Panc1 (cell line): ENCODE results near the gene VWA3B. TPM values are rescaled to one million over a fixed set of nuclear protein-coding genes. Genes with fewer than 3 reads are reported as not detected.

Experiments used
- ATAC-seq: fragments of 200-7000 bp; cut with Tn5 transposase; 2 replicates; pipeline ENCODE4 v1.9.1; 2020; ENCODE audit warnings: mild to moderate bottlenecking, moderate library complexity
- BruUV-seq: library from RNA; stranded (reverse); fragments of 400-500 nt; replicated peaks from 2 replicates; lab custom pipeline; 2021; lab: Mats Ljungman, UMichigan
- CTCF ChIA-PET: fragments of 300-600 bp; sonication (Branson Sonifier 250); formaldehyde crosslinking; loops from one replicate; lab custom pipeline; 2022; ENCODE audit warnings: antibody characterized with exemption; lab: Charles Lee
- POLR2A ChIA-PET: fragments of 300-600 bp; sonication (Branson Sonifier 250); formaldehyde crosslinking; loops from one replicate; lab custom pipeline; 2022; ENCODE audit warnings: antibody characterized with exemption; lab: Charles Lee
- DNase-seq: peaks from one replicate; pipeline ENCODE4 v3.0.0-alpha.2; 2010; ENCODE audit warnings: low read depth, low spot score
- H3K27ac ChIP-seq: 2 replicates; pipeline ENCODE4 v1.5.1; 2011; ENCODE audit warnings: mild to moderate bottlenecking, low read length, inconsistent platforms
- H3K27me3 ChIP-seq: fragments of 200-500 bp; sonication (Bioruptor generic); 2 replicates; pipeline ENCODE4 v1.6.0; 2014; ENCODE audit warnings: low read length, inconsistent platforms; ENCODE audit not compliant: control insufficient read depth, insufficient read depth
- H3K36me3 ChIP-seq: fragments of 200-500 bp; sonication (Bioruptor generic); 2 replicates; pipeline ENCODE4 v1.5.1; 2014; ENCODE audit warnings: inconsistent platforms, mild to moderate bottlenecking, low read length, moderate library complexity; ENCODE audit not compliant: control insufficient read depth, insufficient read depth
- H3K4me1 ChIP-seq: 2 replicates; pipeline ENCODE4 v1.5.1; 2011; ENCODE audit warnings: inconsistent platforms, mild to moderate bottlenecking, low read length, moderate library complexity; ENCODE audit not compliant: control insufficient read depth, insufficient read depth
- H3K4me3 ChIP-seq, 2 experiments: 2 replicates each; pipeline ENCODE4 v1.5.1; 2011 to 2012; ENCODE audit warnings: low read depth in 2 of 2, low read length in 2 of 2, mild to moderate bottlenecking in 2 of 2, inconsistent platforms in 1 of 2, moderate library complexity in 1 of 2
- H3K9me3 ChIP-seq: fragments of 200-500 bp; sonication (Bioruptor generic); 2 replicates; pipeline ENCODE4 v1.5.1; 2014; ENCODE audit warnings: low read depth, mild to moderate bottlenecking, inconsistent platforms, low read length, moderate library complexity; ENCODE audit not compliant: control insufficient read depth, insufficient read depth
- CTCF ChIP-seq: fragments of 450-650 bp; IDR thresholded peaks from 2 replicates; pipeline ENCODE4 v1.5.1; 2017; ENCODE audit warnings: mild to moderate bottlenecking
- POLR2AphosphoS5 ChIP-seq: IDR thresholded peaks from 2 replicates; pipeline ENCODE4 v1.6.1; 2012; ENCODE audit warnings: mild to moderate bottlenecking, low read depth, low read length, moderate library complexity
- REST ChIP-seq, 2 experiments: IDR thresholded peaks; 2 replicates each; pipeline ENCODE4 v1.6.1; 2011 to 2012; ENCODE audit warnings: low read depth in 2 of 2, control low read depth in 1 of 2, low read length in 1 of 2, mild to moderate bottlenecking in 1 of 2, moderate library complexity in 1 of 2; ENCODE audit not compliant: insufficient read depth in 1 of 2
- SIN3A ChIP-seq: IDR thresholded peaks from 2 replicates; pipeline ENCODE4 v1.6.1; 2012; ENCODE audit warnings: low read depth, mild to moderate bottlenecking, low read length, moderate library complexity, borderline replicate concordance; ENCODE audit not compliant: insufficient read depth
- TCF7L2 ChIP-seq: IDR thresholded peaks from 2 replicates; pipeline ENCODE4 v1.6.1; 2011; ENCODE audit warnings: mild to moderate bottlenecking, low read depth, low read length, inconsistent platforms
- in situ Hi-C: cut with HindIII; loops from 2 replicates; pipeline ENCODE4 v1.10.0; 2016; ENCODE audit warnings: low sequenced_read_pairs, low pct_unique_long_range_greater_than_20kb
- intact Hi-C: fragments of 100-400 bp; cut with micrococcal nuclease; formaldehyde crosslinking; loops from one replicate; pipeline ENCODE4 v1.10.0; 2022; ENCODE audit not compliant: unreplicated experiment
- total RNA-seq: library from RNA; stranded (reverse); gene quantifications from one replicate; pipeline ENCODE4 v1.2.1, GENCODE V29; 2021; ENCODE audit not compliant: unreplicated experiment

VWA3B gene
- total RNA-seq, 1 experiment from 2014 or later, result not detected

GRCh38 chr2:98058191-98058975, 28.6 kb upstream of the VWA3B start:
- Histone ChIP-seq H3K27me3 (no peaks in the 10 kb centered on the region), H3K4me3 (no peak overlapping the region), H3K36me3 (no peaks in the 10 kb centered on the region), H3K4me1 (no peaks in the 10 kb centered on the region), H3K9me3 (no peaks in the 10 kb centered on the region), H3K27ac (no peak overlapping the region)
- DNase-seq (no peak), ATAC-seq (no peak)
- ChIA-PET CTCF (no interaction called here), POLR2A (no interaction called here)
- intact Hi-C loops, result no loop called here
- in situ Hi-C loops, result no loop called here
- no TSS peak for BruUV-seq
- TF ChIP-seq POLR2AphosphoS5 (no peak), CTCF (no peak), TCF7L2 (no peak), REST (IDR thresholded peaks at IDR 0.05; ENCODE audit: insufficient read depth in 1 of 2, low read depth in 2 of 2, low read length in 1 of 2) (no peak), SIN3A (no peak)

- Histone ChIP-seq H3K27ac (no peak overlapping the region), H3K4me3 (no peak overlapping the region), H3K27me3 (0 out of 2 replicates have a peak, but pooled peaks cover 4% of the 10 kb centered on the region), H3K9me3 (no peaks in the 10 kb centered on the region), H3K36me3 (no peaks in the 10 kb centered on the region), H3K4me1 (no peaks in the 10 kb centered on the region)
- CTCF ChIA-PET, result no interaction called here
- in situ Hi-C loops (no loop called here), intact Hi-C loops (no loop called here)
- no peak for DNase-seq
- POLR2A ChIA-PET, result no interaction called here
- TF ChIP-seq CTCF (no peak), SIN3A (no peak), TCF7L2 (no peak), REST (IDR thresholded peaks at IDR 0.05; ENCODE audit: insufficient read depth in 1 of 2, low read depth in 2 of 2, low read length in 1 of 2) (no peak), POLR2AphosphoS5 (no peak)
- ATAC-seq, result no peak
- no TSS peak for BruUV-seq
Measured at GRCh38 chr2:98060277-98060676, 26.7 kb upstream of the VWA3B start.
